ENCODE measurements around the gene POLN. TPM values are rescaled to one million over a fixed set of nuclear protein-coding genes. Genes with fewer than 3 reads are reported as not detected.

The POLN gene
- total and polyA plus RNA-seq, 12 donors: 0.69 to 10.6 (median 3.0) TPM

GRCh38 chr4:2247128-2248043, 5.5 kb upstream of the POLN start:
- DNase-seq: peak in 6 of 7 donors; percentile 24 to 83 (median 44)
- TF ChIP-seq CTCF (IDR thresholded peaks at IDR 0.05) (no peak), POLR2A (IDR thresholded peaks at IDR 0.05) (no peak)
- intact Hi-C loops (cut with DNase I): no loop called here
- H3K4me1 ChIP-seq (replicated peaks in 1 of 2): peaks cover 0 to 30% of the 10 kb centered on the region in 2 donors
- no peak overlapping the region for H3K4me3 ChIP-seq
- H3K27ac ChIP-seq: peak overlapping the region in 1 of 5 donors; percentile 52
- peaks cover 0 to 50% of the 10 kb centered on the region in 2 donors for H3K36me3 ChIP-seq (replicated peaks in 1 of 2)
- 82 to 91% (median 84%) methylated on average over 10 to 42 of the region's 42 CpGs for WGBS, 4 donors
- no peaks in the 10 kb centered on the region for H3K27me3 ChIP-seq
- no peaks in the 10 kb centered on the region for H3K9me3 ChIP-seq (replicated peaks in 1 of 3)

- WGBS, 4 donors: 88 to 92% (median 90%) methylated on average over 13 to 19 of the region's 19 CpGs
- Histone ChIP-seq H3K4me3 (no peak overlapping the region), H3K27ac (peak overlapping the region in 2 of 5 donors; percentile 12 to 44), H3K36me3 (replicated peaks in 1 of 2) (peaks cover 0 to 42% of the 10 kb centered on the region in 2 donors), H3K4me1 (replicated peaks in 1 of 2) (peaks cover 0 to 30% of the 10 kb centered on the region in 2 donors), H3K27me3 (no peaks in the 10 kb centered on the region), H3K9me3 (replicated peaks in 1 of 3) (no peaks in the 10 kb centered on the region)
- peak in 4 of 7 donors; percentile 1 to 51 (median 21) for DNase-seq
- intact Hi-C loops (cut with DNase I): no loop called here
- no peak for TF ChIP-seq POLR2A (IDR thresholded peaks at IDR 0.05)
- TF ChIP-seq CTCF (IDR thresholded peaks at IDR 0.05): no peak
Observed at GRCh38 chr4:2246384-2247127, 4.6 kb upstream of the POLN start.

- no peak overlapping the region for H3K4me3 ChIP-seq
- no peak for DNase-seq
- no peaks in the 10 kb centered on the region for H3K9me3 ChIP-seq (replicated peaks in 1 of 3)
- peaks cover 0 to 35% of the 10 kb centered on the region in 2 donors for H3K36me3 ChIP-seq (replicated peaks in 1 of 2)
- WGBS, 4 donors: 68 to 78% (median 75%) methylated on average over 7 of the region's 7 CpGs
- no peak for TF ChIP-seq POLR2A (IDR thresholded peaks at IDR 0.05)
- TF ChIP-seq CTCF (IDR thresholded peaks at IDR 0.05): no peak
- H3K27ac ChIP-seq: peak overlapping the region in 3 of 5 donors; percentile 8 to 44 (median 38)
- peaks cover 4 to 35% of the 10 kb centered on the region in 2 donors for H3K4me1 ChIP-seq (replicated peaks in 1 of 2)
- H3K27me3 ChIP-seq: no peaks in the 10 kb centered on the region
- intact Hi-C loops (cut with DNase I): no loop called here
Observed at GRCh38 chr4:2245787-2246275, 3.9 kb upstream of the POLN start.
